NT2/D1 (cell line): Measurements from ENCODE around the gene GAPT.

ENCODE experiments used
- SUZ12 ChIP-seq: IDR thresholded peaks from 2 replicates; pipeline ENCODE4 v1.6.1; 2011; ENCODE audit not compliant: insufficient read length, insufficient read depth; ENCODE audit errors: extremely low read depth
- YY1 ChIP-seq: IDR thresholded peaks from 2 replicates; pipeline ENCODE4 v1.6.1; 2011; ENCODE audit not compliant: insufficient read length, insufficient read depth
- ZNF274 ChIP-seq: IDR thresholded peaks from 2 replicates; pipeline ENCODE4 v1.6.1; 2011; ENCODE audit warnings: mild to moderate bottlenecking, low read depth, low read length

DNA sequence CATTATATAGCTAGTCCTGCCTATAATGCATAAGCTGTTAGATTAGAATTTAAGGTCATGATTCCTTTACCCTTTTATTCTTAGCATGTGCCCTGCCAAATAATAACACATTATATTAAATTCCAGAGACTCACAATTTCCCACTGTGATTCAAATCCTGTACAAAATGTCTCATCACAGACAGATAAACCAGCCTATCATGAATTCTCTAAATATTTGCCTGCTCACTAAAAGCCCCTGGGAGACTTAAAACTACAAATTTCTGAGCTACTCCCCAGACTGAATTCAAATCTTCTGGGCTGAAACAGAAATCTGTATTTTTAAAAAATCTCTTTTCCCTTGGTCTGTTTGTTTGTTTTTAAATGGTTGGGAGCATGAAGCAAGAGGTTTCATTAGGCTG is 32.7 kb downstream of the GAPT start:
- TF ChIP-seq ZNF274 (no peak), YY1 (no peak), SUZ12 (no peak)
